Gastrocnemius medialis (tissue), 4 donors: Measurements from ENCODE around the gene SMARCC1.

ENCODE experiments used
- CTCF ChIP-seq, 5 experiments: fragments of 450-650 bp in 3 of 5; fragments of 200-600 bp in 2 of 5; sonication (generic) in 2 of 5; IDR thresholded peaks in 4 of 5; conservative IDR thresholded peaks in 1 of 5; 1 replicate in 4 of 5; 2 replicates in 1 of 5; pipeline ENCODE4 v1.5.1; 2016 to 2019; ENCODE audit warnings: antibody characterized with exemption in 5 of 5, mild to moderate bottlenecking in 3 of 5, moderate library complexity in 3 of 5
- POLR2A ChIP-seq, 2 donors: fragments of 450-650 bp; IDR thresholded peaks; one replicate each; pipeline ENCODE4 v1.6.1; 2017; ENCODE audit warnings: antibody characterized with exemption in 2 of 2, mild to moderate bottlenecking in 2 of 2, moderate library complexity in 2 of 2

DNA sequence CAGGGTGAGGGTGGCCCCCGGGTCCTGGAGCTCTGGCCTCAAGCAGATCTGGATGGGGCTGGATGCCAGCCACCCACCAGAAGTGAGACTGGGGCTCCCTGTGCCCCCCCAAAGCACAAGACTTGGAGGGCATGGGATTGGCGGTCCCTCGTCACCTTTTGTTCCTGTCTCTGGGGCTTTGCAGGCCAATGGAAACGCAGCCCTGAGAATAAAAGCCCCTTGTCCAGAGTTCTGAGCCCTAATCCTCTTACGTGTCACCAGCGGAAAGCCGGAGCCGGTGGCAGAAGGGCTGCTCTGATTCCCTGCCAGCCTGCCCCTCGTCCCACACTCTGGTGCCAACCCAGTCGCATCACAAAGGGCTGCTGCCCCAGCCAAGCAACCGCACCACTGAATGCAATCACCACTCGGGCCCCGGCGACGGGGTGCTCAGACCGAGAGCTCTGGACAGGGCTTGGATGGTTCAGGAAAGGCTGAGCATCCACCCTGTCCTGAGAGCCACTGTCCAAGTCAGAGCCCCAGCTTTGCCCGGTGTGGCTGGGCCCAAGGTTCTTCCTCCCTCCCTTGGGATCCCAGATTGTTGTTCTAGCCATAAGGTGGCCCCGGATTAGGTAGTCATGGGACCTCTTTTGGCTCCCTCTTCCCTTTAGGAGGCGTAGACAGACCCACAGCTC lies 245.3 kb downstream of the SMARCC1 start:
- no peak for TF ChIP-seq CTCF (IDR thresholded peaks at IDR 0.05 in 4 of 5, conservative IDR thresholded peaks at IDR 0.05 in 1 of 5)
- TF ChIP-seq POLR2A (IDR thresholded peaks at IDR 0.05) = no peak
